Omental fat pad (tissue), 4 donors: ENCODE data around the gene MLLT6. TPM values are rescaled to one million over a fixed set of nuclear protein-coding genes. Genes with fewer than 3 reads are reported as not detected.

Experiments
- ATAC-seq: fragments of 150-250 bp; one replicate; pipeline ENCODE4 v1.9.1; 2016; ENCODE audit warnings: mild to moderate bottlenecking, moderate library complexity; ENCODE audit not compliant: low FRiP score
- DNase-seq: peaks from one replicate; pipeline ENCODE4 v3.0.0-alpha.2; 2019; ENCODE audit warnings: low spot score
- total RNA-seq, 4 donors: library from RNA; depleted of rRNA; stranded (reverse); fragments of >200 nt; gene quantifications; one replicate each; pipeline ENCODE4 v1.1.0, GENCODE V29; 2016
- TF ChIP-seq, protein P1 (sequence below), 3 donors: fragments of 450-650 bp; IDR thresholded peaks; one replicate each; pipeline ENCODE4 v1.5.1; 2016 to 2017; ENCODE audit warnings: antibody characterized with exemption in 3 of 3, mild to moderate bottlenecking in 3 of 3, moderate library complexity in 2 of 3

The MLLT6 gene
- total RNA-seq, 4 donors from 2014 or later: 38.7 to 108 (median 54.8) TPM

- TF ChIP-seq, protein P1, sequence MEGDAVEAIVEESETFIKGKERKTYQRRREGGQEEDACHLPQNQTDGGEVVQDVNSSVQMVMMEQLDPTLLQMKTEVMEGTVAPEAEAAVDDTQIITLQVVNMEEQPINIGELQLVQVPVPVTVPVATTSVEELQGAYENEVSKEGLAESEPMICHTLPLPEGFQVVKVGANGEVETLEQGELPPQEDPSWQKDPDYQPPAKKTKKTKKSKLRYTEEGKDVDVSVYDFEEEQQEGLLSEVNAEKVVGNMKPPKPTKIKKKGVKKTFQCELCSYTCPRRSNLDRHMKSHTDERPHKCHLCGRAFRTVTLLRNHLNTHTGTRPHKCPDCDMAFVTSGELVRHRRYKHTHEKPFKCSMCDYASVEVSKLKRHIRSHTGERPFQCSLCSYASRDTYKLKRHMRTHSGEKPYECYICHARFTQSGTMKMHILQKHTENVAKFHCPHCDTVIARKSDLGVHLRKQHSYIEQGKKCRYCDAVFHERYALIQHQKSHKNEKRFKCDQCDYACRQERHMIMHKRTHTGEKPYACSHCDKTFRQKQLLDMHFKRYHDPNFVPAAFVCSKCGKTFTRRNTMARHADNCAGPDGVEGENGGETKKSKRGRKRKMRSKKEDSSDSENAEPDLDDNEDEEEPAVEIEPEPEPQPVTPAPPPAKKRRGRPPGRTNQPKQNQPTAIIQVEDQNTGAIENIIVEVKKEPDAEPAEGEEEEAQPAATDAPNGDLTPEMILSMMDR (IDR thresholded peaks at IDR 0.05): no peak
- ATAC-seq (peak; percentile 68), DNase-seq (peak; percentile 54)
These were observed 11.3 kb upstream of the MLLT6 start for GRCh38 chr17:38693700-38694329.

GRCh38 chr17:38697061-38697820 is 7.8 kb upstream of the MLLT6 start:
- no peak for ATAC-seq
- TF ChIP-seq, protein P1 (IDR thresholded peaks at IDR 0.05): no peak

DNA sequence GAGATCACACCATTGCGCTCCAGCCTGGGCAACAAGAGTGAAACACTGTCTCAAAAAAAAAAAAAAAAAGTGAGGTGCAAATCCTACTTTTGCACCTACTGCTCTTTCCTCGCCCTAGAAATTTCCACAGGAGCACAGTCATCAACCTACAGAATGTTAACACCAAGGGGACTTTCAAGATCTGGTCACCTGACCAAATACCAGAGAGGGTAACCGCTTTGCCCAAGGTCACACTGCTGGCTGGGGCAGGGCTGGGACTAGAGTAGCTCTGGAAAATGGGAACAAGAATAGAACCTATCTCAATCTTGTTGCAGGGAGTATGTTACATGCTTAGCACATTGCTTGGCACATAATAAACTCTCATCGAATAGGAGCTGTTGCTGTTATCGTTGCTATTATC is 6.3 kb upstream of the MLLT6 start:
- ATAC-seq (no peak), DNase-seq (no peak)
- TF ChIP-seq, protein P1 (IDR thresholded peaks at IDR 0.05): no peak

More at GRCh38 chr17:38697061-38697820, 7.8 kb upstream of the MLLT6 start:
- no peak for DNase-seq

DNA sequence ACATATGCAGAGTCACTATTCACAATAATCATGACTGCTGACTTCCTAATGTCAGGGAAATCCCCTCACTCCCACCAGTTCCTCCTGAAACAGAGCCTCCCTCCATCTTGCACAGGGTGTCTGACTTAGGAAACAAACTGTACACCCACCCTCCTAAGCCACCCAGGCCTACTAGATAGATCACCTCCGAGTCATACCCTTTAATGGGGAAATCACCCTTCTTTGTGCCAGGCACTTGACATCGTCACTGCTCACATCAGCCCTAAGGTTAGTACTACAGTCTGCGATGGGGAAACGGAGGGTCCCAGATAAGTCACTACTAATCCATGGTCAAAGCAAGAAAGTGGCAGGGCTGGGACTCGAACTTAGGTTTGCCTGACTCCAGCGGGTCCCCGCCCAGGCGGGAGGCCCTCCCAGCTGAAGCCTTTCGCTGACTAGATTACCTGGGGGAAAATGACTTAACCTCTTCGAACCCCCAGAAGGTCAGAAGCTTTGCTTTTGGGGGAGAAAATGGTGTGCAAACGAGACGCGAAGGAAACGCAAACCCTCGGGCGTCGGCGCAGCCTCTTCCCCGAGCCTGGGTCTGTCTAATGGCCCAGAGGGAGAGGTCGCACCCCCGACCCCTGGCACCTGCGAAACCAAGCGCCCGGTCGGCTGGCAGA is 3.4 kb upstream of the MLLT6 start:
- no peak for DNase-seq
- peak; percentile 48 for ATAC-seq
- TF ChIP-seq, protein P1 (IDR thresholded peaks at IDR 0.05): no peak

- TF ChIP-seq, protein P1 (IDR thresholded peaks at IDR 0.05): no peak
- ATAC-seq (peak; percentile 61), DNase-seq (peak; percentile 44)
These were observed 2.7 kb upstream of the MLLT6 start for GRCh38 chr17:38702166-38702915.

DNA sequence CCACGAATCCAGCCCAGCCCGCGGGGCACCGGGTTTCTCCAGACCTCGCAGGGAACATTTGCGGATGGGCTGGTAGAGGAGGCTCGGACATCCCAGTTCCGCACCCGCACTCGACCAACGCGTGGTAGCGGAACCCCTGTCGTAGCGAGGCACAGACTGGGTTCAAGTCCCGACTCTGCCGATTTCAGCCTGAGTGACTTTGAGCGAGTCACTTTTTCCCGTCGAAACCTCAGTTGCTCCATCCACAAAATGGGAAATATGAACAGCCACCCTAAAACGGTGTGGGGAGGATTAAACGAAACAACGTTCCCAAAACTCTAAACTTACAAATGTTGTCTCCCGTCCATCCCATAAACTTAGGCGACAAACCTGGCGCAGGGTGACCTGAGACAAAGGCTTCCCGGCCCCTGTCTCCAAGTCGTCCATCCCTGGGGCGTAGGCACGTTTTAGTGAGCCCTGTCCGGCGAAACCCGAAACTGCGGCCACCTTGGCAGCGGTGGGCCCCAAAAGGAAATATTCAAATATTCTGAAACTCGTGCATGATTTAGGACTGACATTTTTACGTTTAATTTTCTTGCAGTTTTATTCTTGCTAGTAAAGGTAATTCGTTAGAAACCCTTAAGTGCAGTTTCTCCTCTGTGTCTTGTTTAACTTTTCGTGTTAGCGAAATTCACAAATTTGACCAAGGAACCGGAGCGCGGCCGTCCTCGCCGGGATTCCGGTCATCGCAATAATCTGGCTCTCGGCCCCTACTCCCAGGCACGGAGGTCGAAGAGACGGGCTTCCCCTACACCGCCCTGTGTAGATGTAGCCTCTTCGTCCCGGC is 1.9 kb upstream of the MLLT6 start:
- TF ChIP-seq, protein P1 (IDR thresholded peaks at IDR 0.05): no peak
- DNase-seq: no peak
- no peak for ATAC-seq
